GM12875 (cell line): ENCODE results near the gene STXBP1.

Source experiments
- H3K4me3 ChIP-seq: one replicate; pipeline ENCODE4 v1.5.1; 2011; ENCODE audit warnings: low read depth, low read length, control low read depth
- CTCF ChIP-seq: IDR thresholded peaks from 2 replicates; pipeline ENCODE4 v1.5.1; 2011; ENCODE audit warnings: low read depth, mild to moderate bottlenecking, control low read depth, inconsistent platforms, low read length, moderate library complexity, borderline replicate concordance; ENCODE audit not compliant: insufficient read depth

STXBP1 gene

GRCh38 chr9:127611899-127612790 is at the start of gene STXBP1:
Gene STXBP1, plus strand, starts transcription at chr9:127612277. Its CDS starts 127 bp downstream, at chr9:127612404.
- H3K4me3 ChIP-seq, result peak within 1 kb of the TSS; percentile 56
- peak; percentile 15; the same call in 1 of the 2 replicates for TF ChIP-seq CTCF

DNA sequence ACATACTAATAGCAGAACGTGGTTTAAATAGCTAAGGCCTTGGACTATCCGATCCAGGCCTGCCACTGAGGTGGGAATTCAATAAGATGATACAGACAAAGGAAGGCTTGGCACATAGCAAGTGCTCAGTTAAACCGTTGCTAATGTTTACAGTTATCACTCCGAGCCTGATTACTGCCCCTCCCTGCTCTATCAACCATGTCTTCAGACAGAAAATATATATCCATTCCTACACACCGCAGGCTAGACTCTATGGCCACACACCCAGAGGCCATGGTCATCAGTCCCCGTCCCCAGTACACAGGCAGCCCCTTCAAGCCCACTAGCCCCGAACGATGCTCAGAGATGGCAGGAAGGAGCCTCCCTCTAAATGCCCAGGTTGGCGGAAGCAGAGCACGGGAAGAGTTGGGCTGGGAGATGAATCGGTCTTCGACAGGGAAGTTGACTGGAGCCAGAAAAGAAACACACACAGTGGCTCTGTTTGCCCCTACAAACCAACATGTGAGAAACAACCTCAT is 49.7 kb upstream of the STXBP1 start:
- no peak for TF ChIP-seq CTCF
- H3K4me3 ChIP-seq, result no peak overlapping the region

DNA sequence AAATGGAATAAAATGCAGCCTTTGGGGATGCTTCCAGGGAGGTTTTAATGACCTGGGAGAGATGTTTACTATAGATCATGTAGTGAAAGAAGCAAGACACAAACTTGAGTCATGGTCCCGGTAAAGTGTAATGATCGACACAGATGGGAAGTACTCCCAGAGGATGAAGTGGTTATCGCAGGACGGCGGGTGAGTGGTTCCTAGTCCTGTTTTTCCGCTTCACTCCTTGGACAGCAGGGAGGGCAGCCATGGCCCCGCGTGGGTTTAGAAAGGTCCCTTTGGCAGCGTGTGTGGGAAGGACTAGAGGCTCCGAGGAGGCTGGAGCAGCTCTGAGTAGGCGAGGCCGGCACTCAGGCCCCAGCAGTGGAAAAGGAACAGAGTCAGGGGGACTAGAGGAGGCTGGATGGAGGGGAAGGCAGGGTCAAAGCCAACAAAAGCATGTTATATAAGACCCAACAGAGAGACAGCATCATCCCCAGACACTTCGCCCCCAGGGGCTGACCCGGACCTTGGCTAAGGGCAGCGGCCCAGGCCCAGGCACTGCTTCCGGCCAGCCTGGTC is 49.2 kb upstream of the STXBP1 start:
- TF ChIP-seq CTCF, result no peak
- no peak overlapping the region for H3K4me3 ChIP-seq

- no peak overlapping the region for H3K4me3 ChIP-seq
- no peak for TF ChIP-seq CTCF
Observed at GRCh38 chr9:127563579-127563978, 48.5 kb upstream of the STXBP1 start.

GRCh38 chr9:127565231-127565630 is 46.8 kb upstream of the STXBP1 start:
- H3K4me3 ChIP-seq, result no peak overlapping the region
- no peak for TF ChIP-seq CTCF

DNA sequence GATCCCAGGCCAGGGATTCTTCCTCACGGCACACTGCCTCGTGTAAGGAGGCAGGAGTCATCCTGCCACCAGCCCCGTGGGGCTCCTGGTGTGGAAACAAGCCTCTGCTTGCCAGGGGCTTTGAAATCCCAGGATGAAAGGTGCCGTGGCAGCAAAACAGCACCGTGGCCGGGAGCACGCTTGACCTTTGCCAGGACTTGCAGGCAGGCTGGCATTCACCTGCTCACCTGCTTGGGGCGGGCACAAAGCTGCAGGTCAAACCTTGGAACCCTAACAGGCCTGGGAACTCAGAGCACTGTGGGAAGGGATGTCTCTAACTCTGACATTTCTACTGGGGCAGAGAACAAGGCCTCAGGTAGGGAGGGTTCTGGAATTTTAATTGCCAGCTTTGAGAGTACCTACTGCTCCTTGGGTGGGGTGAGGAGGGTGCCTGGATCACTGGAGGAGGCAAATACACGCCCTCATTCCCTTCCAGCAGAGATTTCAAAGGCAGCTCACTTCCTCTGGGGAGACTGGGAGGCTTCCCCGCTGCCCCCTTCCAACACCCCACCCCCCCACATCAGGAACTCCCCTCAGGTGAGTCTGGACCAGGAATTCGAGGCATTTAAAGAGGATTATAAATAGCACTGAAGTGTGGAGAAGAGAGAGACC is 45.6 kb upstream of the STXBP1 start:
- TF ChIP-seq CTCF, result no peak
- no peak overlapping the region for H3K4me3 ChIP-seq
